HG03521 (cell line): Measurements from ENCODE around the gene DSCAM.

ENCODE experiments used
- ATAC-seq: cut with Tn5 transposase; IDR thresholded peaks from one replicate; pipeline ENCODE4 v1.9.1; 2021; ENCODE audit warnings: mild to moderate bottlenecking, moderate library complexity; ENCODE audit not compliant: unreplicated experiment

Gene DSCAM

DNA sequence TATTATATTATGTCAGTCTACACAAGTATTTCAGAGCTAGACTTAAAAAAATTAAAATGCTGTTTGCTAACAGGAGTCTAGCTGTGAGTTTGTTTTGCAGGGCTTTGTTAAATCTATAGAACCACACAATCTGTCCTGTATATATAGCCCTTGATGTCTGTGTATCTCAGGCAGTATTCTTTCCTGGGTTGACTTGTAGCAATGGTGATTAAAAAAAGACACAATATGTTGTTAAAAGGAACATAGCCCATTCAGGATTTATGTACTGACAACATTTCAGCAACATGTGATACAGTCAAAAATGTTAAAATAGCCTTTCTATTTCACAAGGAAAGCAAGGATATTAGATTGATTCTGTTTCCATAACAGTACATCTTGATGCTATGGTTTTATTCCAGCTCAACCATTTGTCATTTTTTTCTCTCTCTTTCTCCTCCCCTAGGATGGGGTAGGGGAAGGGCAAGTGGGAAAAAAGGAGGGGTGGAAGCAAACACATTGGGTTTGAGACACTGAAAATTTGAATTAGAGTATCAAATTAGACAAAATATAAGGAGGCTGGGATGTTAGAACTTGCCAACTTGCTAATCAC, 139.2 kb downstream of the DSCAM start:
- ATAC-seq, result no peak

DNA sequence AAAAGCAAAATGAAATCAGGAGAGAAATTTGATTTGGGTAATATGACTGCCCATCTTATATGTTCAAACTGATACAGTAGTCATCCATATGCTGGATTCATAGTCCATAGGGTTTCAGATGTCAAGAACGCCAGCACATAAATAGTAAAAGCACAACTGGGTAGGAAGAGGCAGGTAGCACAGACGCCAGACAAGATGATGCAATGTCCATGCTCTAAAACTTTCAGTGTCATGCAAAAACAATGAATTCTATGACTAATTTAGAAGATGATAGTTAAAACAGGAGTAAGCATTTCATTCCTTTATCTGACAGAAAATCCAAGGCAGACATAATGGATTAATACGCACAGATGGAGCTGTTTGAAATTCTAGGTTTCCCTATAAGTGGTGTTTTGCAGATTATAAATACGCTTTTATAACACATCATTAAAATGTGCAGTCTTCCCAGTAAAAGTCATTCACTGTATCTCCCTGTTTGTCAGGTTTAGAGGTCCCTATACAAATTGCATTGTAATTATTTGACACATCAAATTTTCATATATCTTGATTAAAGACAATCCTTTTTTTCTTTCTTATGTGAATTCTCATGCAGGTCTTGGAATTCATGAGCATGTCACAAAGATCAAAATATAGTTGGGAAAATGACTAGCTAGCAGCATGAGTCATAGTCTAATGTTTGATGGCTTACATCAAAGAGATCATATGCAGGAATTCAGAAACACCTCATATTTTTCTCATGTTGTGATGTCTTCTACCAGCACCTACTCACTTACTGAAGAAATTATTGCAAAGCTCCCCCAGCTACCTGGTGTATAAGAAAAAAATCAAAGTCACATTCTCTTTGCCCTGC, 139.9 kb downstream of the DSCAM start:
- ATAC-seq, result no peak

DNA sequence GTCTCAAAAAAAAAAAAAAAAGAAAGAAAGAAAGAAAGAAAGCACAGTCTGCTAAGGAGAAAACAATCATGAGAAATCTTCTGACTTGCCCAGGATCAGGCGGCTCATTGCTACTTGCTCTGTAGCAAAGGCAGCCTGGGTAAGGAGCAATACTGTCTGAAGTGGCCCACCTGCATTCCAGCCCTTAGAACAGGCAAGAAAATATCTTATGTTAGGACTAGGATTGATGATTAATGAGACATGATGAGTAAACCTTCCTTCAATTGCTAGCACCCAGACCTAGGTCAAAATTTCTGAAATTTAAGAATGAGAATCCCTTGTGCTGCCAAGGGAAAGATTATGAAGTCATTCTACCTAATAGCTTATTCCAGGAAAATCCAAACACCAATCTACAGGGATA, 140.8 kb downstream of the DSCAM start:
- no peak for ATAC-seq

DNA sequence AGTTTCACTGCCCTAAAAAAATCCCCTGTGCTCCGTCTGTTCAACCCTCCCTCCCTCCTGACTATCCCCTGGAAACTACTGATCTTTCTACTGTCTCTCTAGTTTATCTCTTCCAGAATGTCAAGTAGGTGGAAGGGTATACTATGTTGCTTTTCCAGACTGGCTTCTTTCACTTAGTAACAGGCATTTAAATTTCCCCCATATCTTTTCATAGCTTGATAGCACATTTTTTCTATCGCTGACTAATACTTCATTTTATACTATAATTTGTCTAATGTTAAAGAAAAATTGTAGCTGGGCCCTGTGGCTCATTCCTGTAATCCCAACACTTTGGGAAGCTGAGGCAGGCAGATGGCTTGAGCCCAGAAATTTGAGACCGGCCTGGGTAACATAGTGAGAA, 142.8 kb downstream of the DSCAM start:
- ATAC-seq, result no peak

DNA sequence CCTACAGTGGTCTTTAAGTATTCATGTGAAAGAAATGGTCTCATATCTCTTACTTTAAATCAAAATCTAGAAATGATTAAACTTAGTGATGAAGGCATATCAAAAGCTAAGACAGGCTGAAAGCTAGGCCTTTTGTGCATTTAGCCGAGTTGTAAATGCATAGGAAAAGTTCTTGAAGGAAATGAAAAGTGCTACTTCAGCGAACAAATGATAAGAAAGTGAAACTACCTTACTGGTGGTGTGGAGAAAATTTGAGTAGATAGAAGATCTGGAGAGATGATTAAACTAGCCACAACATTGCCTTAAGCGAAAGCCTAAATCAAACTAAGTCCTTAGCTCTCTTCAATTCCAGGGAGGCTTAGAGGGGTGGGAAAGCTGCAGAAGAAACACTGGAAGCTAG, 147.6 kb downstream of the DSCAM start:
- ATAC-seq, result no peak

DNA sequence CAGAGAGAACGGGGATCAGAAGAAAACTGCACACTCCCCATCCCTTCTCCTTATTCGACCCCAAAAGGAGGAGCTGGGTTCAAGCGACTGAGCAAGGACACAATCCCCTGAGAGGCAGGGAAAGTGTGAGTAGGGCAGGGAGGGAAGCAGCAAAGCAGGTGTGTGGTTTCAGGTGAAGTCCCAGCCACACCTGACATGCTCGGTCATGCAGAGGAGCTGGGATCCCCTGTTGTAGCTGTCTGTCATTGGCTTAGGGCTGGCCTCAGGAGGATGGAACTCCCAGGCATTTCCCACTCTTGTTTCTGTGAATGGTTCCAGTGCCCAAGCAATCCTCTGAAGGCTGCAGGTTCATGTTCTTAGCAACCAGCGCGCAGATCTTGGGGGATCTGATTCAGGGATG, 150.7 kb downstream of the DSCAM start:
- no peak for ATAC-seq

DNA sequence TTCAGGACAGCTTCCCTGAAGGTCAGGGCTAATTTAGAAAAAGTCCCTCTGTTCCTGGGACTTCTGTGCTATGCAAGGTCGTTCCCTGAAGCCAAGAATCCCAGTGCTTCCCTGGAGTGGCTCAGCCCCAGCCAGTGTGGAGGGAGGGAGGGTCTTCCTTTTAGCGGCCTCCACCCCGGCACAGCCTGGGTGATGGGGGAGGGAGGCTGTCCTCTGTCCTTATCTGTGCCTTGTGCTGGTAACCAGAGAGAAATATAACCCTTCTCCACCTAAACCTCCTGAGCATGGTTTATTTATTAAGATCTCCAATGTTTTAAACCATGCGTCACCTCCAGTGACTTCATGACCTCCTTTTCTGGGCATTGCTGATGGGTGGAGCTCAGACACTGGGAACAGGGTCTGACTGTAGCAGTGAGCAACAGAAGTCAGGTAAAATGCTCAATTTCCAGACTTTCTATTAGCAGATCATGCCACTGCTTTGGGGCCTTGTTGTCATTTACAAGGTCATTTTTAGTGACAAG, 157.1 kb downstream of the DSCAM start:
- no peak for ATAC-seq

DNA sequence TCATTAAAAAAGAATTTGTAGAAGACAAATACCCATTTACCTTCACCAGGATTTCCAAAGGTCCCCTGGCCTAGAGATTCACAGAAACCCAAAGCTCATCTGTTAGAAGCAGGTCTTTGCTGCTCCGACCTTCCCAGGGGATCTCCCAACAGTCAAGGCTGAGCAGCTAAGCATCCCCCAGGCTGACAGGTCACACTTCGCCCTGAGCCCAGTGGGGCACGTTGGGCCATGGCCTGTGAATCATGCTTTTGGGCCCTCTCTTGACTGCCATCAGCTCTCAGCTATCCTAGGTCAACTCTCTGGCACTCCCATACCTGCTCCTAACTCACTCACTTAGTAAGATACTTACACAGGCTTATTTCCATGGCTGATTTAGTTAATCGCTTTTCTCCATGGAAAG, 157.7 kb downstream of the DSCAM start:
- no peak for ATAC-seq

DNA sequence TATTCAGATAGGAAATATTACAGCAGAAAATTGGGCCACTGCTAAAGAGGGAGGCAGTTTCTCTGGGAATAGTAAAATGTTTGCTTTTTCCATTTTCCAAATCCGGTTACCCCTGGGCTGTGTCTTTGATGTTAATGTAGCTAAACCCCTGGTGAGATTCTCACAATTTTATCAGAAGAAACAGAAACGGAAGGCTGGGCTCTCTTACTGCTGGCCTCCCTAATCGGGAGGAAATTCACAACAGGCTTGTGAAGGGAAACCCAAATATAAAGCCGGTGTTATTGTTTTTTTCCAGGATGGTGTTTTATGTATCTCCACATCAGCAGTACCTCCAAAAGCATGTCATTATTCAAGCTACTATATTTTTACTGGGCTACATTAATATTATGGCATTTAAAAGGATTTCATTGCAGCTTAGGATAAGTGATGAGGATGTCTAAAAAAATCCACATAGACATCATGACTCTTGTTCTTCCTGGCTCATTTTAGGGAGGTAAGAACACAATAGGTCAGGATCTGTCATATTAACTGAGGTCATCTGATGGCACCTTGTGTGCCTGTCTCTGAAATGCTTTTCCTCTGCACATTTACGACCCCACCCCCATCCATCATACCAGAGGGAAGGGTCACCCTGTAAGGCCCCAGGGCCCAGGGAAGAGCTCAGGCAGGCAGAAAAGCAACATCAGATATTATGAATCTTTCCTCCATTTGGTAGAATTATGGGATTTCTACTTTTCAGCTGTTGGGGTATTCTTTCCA, 158.7 kb downstream of the DSCAM start:
- ATAC-seq, result no peak

DNA sequence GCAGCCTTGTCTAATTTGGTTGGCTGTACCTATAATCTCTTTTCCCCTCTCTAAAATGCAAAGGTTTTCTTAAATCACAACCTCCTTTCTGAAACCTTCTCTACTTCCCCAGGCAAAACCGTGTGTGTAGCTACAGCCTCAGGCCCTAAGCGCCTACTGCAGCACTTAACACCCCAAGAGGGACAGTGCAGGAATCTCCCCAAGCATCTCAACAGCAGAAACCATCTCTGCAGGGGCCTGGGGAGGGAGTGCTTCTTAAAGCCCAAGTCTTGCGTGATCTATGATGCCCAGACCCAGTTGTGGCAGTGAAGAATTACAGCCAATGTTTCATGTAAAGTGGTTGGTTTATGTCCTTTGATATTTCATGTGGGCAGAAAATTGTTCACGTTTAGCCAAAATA, 159.3 kb downstream of the DSCAM start:
- ATAC-seq, result no peak

DNA sequence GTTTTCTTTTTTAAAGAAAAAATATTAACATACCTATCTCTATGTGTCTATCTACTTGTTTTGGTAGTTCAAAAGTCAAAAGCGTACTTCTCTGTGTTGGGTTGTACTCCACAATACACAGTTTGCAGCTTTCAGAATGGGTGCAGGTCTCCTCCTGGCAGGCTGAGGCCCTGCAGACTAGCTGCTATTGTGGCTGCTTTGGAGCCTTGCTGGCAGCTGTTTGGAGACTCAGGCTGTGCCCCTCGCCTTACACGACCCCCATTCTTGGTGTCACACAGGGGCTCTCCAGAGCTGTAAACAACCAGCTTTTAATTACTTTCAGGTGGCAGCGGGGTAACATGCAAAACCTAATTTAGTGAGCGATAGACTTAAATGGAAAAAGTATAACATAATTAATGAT, 160.4 kb downstream of the DSCAM start:
- ATAC-seq, result no peak

DNA sequence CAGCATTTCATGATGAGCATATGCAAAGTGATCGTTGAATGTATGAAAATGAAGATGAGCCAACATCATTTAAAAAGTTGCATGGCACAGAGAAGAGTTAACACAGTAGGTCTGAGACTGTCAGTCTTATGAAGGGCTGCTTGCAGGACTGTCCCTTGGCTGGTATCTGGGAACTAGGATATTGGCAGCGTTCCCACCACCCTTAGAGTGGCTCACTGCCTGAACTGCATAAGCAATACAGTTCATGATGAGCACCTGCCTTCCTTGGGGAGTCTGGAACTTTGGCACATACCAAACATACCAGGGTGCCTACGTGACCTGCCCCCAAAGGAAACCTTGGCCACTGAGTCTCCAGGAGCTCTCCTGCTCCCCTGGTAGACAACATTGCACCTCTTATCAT, 161.8 kb downstream of the DSCAM start:
- ATAC-seq, result no peak

DNA sequence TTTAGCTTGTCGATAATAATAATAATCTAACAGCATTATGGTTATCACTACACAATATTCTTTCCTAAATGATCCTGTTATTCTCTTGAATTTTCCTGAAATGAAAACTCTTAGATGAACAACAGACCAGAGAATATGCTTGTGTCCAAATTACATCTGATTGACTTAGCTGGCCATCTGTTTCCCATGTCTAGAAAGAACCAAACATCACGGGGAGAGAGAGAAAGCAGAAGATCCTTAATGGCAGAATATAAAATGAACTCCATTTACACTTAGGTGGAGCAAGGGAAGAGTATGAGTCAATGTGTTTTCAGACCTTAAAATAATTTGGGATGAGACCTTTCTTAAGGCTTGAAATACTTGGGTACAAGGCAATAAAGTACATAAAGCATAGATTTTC, 162.2 kb downstream of the DSCAM start:
- no peak for ATAC-seq

DNA sequence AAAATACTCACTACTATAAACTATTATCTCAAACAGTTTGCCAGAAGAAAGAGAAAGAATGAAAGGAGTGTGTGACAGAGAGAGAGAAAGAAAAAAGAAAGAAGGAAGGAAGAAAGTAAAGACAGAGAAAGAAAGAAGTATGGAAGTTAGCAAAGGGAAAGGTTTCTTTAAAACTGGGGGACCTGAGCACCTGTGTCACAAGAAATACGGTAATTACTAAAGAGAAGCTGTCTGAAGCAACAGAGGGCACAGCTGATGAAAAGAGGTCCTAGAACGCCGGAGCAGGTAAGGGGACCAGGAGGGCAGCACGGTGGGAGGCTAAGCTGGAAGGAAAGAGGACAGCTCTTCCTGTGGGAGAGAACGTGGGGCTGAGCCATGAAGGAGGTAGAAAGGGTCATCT, 163.6 kb downstream of the DSCAM start:
- no peak for ATAC-seq

DNA sequence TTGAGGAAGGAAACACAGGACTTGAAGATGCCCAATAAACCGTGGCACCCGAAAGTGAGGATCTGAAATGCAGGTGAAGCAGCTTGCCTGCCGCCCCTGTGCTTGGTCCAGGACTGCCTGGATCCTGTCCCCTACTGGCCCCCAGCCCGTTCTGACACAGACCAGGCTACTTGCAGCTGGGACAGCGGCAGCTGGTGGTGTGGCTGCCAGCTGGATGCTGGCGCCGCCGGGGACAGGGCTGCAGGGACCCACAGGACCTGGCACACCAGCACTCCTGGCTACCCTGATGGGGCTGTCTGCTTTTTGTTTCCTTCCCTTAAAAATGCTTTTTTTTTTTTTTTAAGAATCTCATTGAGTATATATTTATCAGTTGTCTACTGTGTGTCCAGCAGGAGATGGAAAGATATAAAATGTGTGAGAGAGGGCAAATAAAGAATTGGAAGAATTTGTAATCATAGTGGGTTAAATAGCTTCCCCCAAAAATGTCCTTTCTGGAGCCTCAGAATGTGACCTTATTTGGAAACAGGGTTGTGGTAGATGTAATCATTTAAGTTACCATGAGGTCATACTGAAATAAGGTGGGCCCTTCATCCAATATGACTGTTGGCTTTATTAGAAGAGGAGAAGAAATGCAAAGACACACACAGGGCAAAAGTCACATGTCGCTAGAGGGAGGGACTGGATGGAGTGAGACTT, 165.6 kb downstream of the DSCAM start:
- no peak for ATAC-seq

DNA sequence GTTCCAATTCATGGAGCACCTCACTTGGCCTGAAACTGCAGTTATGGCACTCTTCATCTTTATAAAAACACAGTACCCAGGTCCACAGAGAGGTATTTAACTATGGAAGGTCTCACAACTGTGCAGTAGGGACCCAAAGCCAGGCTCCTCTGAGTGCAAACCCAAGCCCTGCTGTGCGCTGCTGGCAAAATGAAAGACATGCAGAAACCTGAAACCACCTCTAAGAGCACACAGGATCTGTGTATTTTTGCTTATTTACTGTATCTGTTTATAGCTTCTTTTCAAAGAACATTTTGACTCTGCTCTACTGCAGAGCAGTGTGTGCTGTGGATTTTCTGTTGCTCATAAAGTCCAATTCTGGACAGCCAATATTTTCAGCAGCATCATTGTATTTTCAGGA, 166.6 kb downstream of the DSCAM start:
- ATAC-seq, result no peak

DNA sequence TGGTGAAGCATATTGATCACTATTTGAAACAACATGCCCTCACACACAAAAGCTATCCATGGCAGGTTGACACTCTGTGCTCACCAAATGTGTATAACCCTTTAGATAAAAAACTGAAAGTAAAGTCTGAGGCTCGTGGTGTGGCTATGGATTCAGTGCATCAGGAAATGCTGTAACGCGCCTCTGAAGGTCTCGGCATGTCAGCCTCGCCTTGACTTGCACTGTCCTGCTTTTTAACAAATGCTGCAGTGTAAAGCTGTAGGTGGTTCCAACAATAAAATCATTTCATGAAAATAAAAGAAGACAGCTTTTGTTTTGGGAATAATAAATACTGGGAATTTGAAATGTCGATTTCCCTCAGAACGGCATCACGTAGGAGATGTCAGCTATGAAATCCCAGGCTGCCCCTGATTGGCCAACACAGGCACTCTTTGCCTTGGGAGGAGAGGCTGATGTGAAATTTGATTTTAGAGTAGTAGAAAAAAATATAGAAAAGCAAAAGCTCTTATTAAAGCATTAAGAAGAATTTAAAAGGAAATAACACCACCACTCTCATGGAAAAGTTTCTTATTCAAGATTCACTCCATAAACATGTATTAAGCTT, 168.2 kb downstream of the DSCAM start:
- ATAC-seq, result no peak

DNA sequence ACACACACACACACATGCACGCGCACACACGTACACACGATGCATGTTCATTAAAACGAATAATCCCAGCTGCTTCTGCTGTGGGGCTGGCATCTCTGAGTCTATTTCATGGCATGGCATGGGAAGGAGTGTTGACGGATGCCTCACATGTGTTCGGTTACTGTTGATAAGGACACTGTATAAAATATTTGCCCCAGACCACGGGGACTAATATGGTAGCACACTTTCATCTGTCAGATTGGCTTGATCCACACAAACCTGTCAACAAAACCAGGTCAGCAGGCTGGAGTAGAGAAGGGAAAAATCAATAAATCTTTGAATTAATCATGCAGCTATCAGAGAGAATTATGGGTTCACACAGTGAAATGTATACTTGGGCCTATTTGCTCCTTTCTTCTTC, 171.9 kb downstream of the DSCAM start:
- no peak for ATAC-seq

DNA sequence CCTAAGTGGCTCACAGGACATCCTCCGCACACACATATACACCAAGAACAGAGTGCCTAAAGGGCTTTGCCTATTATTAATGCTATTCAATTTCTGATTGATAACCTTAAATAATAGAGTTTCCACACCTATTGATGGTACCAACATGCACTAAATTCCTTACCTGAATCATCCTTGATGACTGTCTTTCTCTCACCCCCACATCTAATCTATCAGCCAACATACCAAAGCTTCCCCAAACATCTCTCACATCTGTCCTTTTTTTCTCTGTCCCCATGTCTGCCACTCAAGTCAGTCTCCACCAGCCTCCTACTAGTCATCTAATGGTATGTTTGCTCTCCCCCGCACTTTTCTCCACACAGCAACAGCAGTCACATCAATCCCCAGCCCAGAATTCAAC, 174.4 kb downstream of the DSCAM start:
- no peak for ATAC-seq

DNA sequence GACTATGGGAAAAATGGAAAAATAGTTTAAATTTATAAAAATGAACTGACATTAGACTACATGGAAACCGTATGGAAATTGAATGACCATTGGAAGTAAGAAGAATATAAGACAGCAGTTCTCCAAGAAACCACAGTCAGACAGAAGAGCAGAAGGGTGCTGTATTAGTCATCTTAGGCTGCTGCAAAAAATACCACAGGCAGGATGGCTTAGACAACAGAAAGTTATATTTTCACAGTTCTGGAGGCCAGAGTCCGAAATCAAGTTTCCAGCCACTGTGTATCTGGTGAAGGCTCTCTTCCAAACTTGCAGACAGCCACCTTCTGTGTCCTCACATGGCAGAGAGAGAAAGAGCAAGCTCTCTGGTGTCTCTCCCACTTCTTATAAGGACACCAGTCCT, 175.2 kb downstream of the DSCAM start:
- no peak for ATAC-seq
